CMK (cell line): ENCODE results near the gene NPB.
A peak's percentile ranks its signal among the peaks of the same experiment; 100 is the strongest.

Experiments
- DNase-seq: peaks from one replicate; pipeline ENCODE4 v3.0.0-alpha.2; 2010; ENCODE audit warnings: low read depth

NPB gene

DNA sequence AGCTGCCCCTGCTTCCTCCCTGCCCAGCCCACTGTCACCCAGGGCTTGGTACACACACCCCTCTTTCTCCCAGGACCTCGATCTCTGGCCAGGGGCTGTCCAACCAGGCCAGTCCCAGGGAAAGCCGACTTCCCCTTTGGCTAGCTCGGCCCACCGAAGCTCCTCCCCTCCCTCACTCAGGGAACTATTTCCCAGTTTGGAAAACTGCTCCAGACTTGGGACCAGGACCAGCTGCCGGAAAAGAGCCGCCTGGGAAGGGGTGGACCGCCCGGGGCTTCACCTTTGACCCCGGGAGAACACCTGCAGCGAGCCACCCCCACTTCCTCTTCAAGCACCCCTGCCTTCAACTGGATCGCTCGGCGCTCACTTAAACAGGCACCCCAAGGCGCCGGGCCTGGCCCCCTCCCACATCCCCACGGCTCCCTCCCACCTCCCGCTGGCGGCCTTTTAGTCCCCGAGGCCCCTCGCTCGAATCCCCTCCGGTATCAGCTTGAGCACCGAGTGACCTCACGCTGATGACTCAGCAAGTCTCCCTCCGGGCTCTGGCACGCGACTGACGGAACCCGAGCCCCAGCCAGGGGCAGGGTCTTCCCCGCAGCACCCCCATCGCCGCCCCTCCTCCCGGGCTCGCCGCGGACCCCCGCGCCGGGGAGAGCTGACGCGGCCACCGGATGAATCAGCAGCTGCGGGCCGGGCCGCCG, 24.6 kb downstream of the NPB start:
- DNase-seq = peak; percentile 78

DNA sequence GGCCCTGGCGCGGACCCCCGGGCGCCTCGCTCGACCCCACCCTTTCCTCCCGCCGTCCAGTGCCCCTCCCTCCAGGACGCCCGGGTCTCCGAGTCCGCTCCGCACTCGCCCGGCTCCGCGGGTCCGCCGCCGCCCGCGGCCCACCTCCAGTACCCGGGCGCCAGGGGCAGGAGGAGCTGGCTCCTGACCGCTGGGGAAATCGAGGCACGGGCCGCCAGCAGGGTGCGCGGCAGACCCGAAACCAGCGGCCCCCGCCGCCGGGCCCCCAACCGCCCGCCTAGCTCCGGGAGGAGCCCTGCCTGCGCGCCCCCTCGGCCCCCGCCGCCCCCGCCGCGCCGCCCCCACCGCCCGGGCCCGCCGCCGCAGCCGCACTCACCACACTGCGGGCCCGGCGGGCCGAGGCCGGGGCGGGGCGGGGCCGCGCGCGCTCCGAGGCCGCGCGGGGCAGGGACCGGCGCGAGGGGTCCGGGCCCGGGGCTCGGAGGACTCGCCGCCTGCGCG, 25.2 kb downstream of the NPB start:
- no peak for DNase-seq

DNA sequence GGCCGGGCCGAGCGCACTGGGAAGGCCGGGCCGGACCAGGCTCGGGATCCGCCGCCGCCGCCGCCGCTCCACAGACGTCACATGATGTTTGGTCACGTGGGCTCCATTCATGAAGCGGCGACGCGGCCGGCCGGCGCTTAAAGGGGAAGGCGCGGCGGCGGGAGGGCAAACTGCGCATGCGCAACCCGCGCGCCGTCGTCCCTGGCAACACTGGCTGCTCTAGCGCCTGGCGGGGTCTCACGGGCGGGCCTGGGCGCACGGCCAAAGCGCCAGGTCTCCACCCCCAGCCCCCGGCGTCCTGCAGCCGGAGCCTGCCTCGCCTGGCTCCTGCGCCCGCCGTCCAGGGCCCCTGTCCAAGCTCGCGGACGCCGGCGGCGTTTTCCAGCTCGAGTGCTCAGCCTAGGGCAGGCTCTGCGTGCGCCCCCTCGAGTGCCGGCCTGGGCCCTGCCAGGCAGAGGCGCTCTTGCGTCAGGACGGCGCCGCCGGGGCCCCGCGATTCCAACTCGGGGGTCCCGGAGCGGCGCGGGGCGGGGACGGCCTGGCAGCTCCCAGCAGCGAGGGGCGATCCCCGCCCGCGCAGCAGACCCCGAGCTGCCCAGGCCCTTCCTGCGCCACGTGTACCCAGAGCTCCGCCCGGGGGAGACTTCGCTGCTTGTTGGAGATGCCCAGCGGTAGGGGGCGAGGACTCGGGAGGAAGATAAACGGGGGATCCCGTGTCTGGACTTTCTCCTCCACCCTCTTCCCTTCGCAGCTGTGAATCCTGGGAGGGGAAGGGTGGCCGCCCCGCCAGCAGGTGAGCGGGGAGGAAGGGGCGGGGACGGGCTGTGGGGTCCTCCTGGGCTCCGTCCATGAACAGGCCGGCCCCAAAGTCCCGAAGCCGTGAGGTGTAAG, 25.9 kb downstream of the NPB start, which contains the start of gene MAFG:
MAFG (minus strand) TSS at position 83 of the 891 bp plus-strand sequence. CDS start 4,550 bp downstream, outside the sequence.
- peak; percentile 77 for DNase-seq

DNA sequence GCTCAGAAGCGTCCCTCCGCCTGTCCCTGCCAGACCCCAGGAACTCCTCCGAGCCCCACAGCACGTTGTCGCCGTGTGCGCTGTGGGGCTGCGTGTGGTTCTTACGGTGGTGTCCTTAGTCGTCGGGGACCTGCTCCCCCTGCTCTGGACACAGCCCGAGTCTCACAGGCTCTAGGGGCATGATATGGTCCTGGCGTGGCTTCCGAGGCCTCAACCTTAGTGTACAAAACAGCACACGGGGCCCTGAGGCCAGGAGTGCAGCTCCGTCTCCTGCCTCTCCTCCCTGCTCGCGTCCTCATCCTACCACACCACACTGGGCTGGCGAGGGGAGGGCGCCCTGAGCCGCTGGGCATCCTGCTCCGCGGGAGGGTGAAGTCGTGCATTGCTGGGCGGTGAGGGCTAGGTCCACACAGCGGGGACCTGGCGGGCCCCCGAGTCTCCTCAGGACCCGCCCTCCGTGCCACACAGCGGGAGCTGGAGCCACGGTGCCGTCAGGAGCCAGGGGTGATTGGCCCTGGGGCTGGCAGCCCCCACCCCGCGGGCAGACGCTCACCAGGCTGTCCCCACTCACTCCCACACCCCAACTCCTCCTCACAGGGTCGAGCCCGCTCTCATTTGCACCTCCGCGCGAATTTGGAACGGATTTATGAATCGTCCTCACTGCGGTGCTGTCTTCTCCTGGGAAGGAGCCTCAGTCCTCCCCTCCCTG, 26.7 kb downstream of the NPB start:
- DNase-seq = no peak

DNA sequence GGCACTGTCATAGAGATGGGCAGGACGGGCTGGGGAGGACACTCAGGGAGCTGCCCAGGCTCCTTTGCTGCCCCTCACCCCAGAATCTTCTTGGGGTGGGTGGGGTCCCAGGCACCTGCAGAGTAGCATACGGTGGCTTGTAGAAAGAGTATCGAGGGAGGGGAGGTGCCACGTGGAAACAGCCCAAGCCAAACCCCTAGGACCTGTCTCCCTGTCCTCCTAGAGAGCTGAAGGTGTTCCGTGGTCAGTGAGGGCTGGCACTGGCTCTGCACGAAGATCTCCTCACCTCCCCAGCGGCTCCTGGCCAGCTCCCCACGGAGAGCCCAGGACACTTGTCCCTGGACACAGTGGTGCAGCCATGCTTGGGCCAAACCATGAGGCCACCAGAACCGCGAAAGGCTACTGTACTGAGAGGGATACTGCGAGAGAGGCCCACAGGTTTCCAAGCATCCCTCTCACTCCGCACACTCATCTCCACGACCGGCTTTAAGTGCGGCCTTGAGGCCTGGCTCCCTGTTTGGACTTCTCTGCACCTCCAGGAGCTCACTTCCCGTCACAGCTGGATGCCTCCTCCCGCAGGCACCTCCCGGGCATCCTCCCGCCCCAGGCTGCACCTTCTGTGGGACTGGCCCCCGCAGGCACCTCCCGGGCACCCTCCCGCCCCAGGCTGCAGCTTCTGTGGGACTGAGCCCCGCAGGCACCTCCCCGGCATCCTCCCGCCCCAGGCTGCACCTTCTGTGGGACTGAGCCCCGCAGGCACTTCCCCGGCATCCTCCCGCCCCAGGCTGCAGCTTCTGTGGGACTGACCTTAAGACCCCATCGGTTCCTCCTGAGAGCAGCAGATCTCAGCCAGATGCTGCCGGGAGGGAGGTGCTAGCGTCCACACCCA, 27.5 kb downstream of the NPB start:
- DNase-seq = no peak

DNA sequence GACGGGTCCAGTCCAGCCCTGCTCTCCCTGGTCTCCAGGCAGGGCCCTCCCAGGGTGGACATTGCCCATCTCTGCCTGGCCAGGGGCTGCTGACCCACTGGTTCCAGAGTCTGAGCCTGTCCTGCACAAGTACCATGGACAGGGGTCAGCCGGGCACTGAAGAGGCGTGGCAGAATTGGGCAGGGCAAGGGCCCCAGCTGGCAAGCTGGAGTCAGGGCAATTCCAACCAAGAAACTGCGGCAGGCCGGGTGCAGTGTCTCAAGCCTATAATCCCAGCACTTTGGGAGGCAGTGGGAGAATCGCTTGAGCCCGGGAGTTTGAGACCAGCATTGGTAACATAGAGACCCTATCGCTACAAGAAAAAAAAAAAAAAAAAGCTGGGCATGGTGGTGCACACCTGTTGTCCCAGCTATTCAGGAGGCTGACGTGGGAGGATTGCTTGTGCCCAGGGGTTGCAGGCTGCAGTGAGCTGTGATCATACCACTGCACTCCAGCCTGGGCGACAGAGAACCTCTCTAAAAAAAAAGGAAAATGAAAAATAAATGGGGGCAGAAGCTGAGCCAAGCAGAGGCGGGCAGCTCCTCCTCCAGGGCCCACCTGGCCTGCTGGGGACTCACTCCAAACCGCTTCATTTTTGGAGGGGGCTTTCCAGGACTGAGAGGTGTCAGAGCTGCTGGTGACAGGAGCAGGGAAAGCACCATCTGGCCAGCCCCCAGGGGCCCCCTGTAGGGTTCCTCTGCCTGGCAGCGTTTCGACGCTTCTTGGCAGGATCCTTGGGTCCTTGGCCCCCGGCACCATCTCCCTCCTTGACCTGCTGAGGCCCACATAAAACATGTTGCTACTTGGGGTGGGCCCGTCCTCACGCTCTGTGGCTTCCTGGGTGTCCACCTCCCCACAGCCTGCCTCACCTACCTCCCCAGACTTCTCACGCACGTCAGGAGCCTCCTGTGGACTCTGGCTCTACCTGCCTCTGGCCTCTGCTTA, 28.4 kb downstream of the NPB start:
- DNase-seq = no peak

DNA sequence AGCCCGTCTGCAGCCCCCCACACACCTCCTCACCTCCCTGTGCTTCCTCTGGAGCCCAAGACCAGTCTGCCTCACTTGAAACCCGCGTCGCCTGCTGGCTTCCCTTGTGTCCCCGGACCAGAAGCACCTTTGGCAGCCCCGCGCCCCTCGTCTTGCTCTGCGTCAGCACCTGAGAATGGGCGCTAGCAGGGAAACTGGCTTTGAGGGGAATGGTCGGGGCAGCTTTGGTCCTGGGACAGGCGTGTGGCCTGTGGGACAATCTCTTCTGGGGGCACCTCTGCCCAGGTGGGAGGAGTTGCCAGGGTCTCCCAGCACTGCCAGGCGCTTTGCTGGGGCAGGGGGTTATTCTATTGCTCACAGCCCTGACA, 29.1 kb downstream of the NPB start:
- no peak for DNase-seq

DNA sequence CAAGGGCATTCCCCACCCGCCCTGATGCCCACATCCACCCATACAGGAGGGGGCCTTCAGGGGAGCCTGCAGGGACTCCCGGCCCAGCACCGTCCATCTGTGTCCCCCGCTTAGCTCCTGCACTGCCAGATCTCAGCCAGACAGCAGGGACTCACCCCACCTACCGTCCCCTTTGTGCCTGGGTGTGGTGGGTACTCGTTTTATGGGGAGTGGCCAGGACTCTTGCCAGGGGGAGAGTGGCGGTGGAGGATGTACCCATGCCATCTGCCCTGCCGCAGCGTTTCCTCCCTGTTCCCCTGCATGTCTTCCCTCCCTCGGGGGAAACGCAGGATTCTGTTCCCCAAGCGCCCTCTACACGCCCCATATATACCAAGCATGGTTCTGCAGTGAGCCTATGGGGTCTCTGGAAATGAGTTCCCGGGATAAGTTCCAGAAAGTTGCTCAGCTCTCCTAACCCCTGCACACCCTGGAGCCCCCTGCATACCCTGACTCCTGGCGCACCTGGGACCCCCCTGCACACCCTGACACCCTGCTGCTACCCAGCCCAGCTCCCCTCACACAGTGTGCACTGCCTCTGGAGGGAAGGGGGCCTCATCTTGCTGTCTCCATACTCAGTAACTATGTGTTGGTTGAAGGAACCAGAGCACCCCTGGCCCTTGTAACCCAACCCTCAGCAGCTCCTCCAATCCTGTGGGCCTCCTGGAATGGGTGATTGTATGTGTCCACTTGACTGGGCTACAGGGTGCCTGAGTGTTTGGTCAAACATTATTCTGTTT, 29.7 kb downstream of the NPB start:
- no peak for DNase-seq

DNA sequence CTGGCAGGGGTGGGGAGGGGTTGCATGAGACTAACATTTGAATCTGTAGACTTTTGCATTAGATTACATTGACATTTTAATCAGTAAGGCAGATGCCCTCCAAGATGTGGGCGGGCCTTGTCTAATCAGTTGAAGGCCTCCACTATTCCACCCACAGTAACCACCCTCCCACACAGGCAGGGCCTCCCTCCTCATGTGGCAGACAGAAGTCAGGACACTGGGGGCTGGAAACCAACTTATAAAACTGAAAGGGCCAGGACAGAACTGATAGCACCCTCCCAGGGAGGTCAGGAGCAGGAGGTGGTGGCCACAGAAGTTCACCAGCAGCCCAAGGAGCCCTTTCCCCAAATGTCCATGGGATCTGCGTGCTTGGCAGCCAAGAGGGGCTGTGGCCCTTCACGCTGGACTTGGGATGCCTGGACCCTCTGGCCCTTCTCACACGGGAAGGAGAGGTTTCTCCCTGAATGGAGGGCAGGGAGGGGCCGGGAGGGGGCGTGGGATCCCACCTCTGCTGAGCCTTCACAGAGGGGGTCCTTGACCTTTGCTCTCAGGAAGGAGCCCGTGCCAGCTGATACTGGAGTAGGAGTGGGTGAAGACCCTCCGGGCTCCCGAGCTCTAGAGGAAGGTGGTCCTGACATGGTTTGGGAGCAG, 30.4 kb downstream of the NPB start:
- no peak for DNase-seq

DNA sequence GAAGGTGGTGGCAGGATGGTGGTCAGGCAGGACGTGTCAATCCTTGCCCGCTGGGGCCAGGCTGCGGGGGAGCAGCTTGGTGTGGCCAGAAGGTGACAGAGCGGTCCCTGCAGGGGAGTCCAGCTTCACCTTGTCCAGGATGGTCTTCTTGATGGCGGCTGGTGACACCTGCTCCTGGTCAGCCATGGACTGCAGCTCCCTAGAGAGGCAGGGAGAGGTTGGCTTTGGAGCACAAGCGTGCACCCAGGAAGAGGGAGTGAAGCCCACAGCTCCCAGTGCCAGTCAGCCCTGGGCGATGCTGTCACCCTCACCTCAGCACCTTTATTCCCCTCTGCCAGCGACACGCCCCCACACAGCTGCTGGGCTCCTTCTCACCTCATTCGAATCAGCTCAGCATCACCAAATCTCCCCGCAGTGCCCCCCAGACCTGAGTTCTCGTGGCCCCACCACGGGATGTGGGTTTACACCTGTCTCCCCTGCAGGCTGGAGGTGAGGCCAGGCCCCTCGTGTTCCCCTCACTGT, 31.2 kb downstream of the NPB start:
- DNase-seq = no peak

DNA sequence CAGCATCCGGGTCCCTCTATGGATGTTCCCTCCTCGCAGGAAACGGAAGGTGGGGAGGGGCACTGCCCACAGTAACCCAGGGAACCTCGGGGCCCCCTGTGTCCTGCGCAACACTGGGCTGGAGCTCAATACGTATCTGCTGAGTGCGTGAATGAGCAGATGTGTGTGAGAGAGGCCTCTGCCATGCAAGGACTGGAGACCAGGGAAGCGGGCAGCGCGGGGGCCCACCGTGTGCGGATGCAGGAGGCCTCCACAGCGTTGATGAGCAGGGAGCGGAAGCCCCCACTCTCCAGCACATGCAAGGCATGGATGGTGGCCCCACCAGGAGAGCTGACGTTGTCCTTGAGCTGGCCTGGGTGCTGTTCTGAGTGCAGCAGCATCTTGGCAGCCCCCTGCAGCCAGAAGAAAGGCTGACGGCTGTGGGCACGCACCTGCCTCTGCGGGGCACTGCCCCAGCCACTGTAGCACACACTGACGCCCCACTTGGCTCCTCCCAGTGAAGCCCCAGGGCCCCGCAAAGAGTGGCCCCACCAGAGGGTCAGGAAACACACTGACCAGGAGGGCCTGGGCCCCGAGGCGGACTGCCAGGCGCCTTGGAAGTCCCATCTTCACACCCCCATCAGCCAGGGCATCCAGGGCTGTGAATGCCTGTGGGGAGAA, 32.2 kb downstream of the NPB start:
- no peak for DNase-seq

DNA sequence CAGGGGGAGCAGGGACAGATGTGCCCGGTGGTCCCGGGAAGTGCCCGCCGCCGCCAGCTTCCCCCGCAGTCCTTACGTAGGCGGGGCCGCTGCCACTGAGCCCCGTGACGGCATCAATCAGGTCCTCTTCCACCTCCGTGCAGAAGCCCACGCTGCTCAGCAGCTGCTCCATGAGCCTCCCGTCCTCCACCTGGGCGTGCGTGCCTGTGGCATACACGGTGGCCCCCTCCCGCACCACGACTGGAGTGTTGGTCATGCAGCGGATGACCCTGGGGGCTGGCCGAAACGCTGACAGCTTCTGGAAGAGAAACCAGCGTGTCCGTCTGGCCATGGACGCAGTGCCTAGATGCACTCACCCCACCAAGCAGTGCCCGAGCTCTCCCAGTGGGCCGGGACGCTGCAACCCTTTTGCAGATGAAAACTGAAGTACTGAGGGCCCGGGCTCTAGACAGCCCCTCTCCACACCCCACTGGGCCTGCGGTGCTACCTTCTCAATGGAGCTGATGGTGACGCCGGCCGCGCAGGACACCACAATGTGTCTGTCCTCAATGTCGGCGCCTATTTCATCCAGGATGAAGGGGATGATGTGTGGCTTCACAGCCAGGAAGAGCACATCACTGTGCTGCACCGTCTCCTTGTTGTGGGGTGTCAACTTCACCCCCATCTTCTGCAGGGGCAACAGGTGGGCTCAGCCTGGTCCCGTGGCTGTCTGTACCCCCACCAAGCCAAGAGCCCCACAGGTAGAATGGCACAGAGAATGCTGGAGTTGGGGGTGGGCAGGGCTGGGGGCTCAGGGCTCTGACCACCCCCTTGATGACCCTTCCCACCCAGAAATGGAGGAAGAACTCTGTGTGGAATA, 33.0 kb downstream of the NPB start:
- DNase-seq = no peak

DNA sequence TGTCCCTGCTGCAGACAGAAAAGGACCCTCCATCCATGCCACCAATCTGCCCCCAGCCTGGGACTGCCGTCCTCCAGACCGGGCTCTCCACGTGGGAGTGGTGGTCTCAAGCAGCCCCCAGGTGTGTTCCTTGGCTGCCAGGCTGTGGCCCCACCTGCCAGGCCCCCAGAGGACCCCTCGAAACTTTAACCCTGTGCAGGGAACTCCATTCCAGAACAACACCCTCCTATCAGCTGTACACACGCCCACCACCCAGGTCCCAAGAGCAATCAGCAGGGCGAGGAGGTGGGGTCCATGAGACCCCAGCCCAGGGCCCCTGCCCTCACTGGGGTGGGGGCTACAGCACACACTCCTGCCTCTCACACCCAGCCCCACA, 33.7 kb downstream of the NPB start:
- DNase-seq = no peak

DNA sequence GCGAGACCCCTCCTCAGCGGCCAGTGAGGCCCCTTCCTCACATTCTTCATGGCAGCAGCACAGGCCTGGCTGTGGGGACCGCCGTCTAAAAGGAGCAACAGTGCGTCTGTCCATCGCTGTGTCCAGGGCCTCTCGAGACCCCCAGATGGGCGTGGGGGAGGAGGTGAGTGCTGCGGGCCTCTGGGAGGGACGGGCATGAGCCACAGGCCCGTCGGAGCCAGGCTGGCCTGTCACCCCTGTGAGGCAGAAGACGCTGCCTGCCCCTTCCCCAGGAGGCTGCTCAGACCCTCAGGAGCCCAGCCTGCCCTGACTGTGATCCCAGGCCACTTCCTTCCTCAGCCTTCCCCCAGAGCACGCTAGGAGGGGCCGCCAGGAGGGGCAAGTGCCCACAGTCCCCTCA, 37.2 kb downstream of the NPB start:
- no peak for DNase-seq

DNA sequence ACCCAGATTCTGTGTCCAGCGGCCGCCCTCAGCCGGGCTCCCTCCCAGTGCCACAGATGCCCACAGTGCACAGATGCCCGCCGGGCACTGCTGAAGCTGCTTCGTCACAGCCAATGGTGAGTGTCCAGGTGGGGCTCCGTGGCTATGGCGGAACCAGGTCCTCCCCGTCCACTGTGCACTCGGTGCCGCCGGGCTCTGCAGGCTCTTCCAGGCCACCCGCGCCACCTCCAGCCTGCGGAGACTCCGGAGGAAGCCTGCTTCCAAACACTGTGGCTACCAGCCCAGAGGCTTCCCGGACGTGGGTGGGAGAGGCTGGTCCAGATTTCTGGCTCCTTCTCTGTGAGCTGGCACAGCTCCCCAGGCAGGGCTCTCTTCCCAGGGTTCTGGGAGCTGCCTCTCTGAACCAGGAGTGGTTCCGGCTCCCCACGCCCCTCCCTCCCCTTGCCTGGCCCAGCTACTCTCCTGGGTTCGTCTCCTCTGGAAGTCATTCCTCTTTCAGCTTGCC, 37.9 kb downstream of the NPB start:
- DNase-seq = no peak

DNA sequence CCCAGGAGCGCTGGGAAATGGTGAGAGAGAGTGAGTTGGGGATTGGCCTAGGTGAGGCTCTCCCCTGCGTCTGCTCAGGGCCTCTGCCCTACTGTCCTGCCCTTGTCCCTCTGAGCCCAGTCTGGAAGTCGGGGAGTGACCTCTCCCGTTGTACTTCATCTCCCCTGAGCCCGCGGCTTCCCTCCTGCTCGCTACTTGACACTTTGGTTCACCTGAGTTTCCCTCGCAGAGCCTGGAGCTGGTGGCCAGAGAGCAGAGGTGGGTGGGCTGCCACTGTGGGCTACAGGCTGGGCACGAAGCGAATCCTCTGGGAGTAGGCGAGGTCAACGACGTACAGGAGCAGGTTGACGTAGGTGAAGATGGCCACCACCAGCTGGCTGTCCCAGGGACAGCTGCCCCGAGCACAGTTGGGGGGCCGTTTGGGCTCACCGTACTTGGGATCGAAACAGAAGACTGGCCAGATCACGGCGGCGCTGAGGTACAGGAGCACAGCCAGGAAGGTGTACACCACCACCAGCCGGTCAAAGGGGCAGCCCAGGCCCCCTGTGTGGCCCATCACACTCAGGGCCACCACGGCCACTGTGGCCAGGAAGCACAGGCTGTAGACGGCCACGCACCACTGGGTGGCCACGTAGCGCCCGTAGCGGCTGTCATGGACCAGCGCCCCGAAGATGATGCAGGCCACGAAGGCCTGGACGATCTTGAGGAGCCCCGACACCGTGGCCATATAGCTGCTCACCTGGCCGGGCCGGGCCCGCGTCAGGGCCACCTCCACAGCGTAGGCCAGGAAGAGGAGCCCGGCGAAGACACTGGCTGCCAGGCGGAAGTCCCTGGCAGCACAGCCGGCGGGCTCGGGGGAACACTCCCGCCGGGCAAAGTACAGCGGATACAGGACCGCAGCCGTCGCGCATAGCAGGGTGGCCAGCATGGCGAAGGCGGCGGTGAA, 38.8 kb downstream of the NPB start:
- no peak for DNase-seq
